Heart right ventricle (tissue), 16 donors: ENCODE results near the gene GIMD1. TPM values are rescaled to one million over a fixed set of nuclear protein-coding genes. Genes with fewer than 3 reads are reported as not detected.
"Not testable (repeated sequence)": the region's sequence is repeated elsewhere in the genome, so short reads cannot be mapped to it uniquely, and the experiment has no call there.

Source experiments
- ATAC-seq, 8 donors: fragments of 200-7000 bp; cut with Tn5 transposase; one replicate each; pipeline ENCODE4 v1.9.1; 2020; ENCODE audit warnings: mild to moderate bottlenecking in 8 of 8, moderate library complexity in 8 of 8, moderate number of reproducible peaks in 1 of 8
- DNase-seq, 2 donors: peaks; one replicate each; pipeline ENCODE4 v3.0.0-alpha.2; 2020
- H3K27ac ChIP-seq, 10 donors: fragments of 200-600 bp; sonication (generic) in 2 of 10; one replicate each; pipeline versions ENCODE4 v1.5.0 to v1.8.0; 2020 to 2022; ENCODE audit warnings: mild to moderate bottlenecking in 3 of 10
- H3K27me3 ChIP-seq, 7 donors: fragments of 200-600 bp; one replicate each; pipeline ENCODE4 v1.8.0; 2021 to 2022; ENCODE audit warnings: mild to moderate bottlenecking in 2 of 7
- H3K36me3 ChIP-seq, 9 donors: fragments of 200-600 bp; sonication (generic) in 1 of 9; one replicate each; pipeline versions ENCODE4 v1.5.0 to v1.8.0; 2020 to 2022; ENCODE audit warnings: mild to moderate bottlenecking in 2 of 9
- H3K4me1 ChIP-seq, 9 donors: fragments of 200-600 bp; sonication (generic) in 1 of 9; one replicate each; pipeline versions ENCODE4 v1.5.0 to v1.8.0; 2020 to 2022; ENCODE audit warnings: mild to moderate bottlenecking in 4 of 9
- H3K4me3 ChIP-seq, 10 donors: fragments of 200-600 bp; sonication (generic) in 2 of 10; one replicate each; pipeline versions ENCODE4 v1.5.0 to v1.8.0; 2020 to 2022; ENCODE audit warnings: mild to moderate bottlenecking in 7 of 10, moderate library complexity in 2 of 10
- H3K9me3 ChIP-seq, 11 donors: fragments of 200-600 bp in 10 of 11; sonication (generic) in 2 of 11; one replicate each; pipeline versions ENCODE4 v1.5.0 to v1.8.0; 2013 to 2022; ENCODE audit warnings: mild to moderate bottlenecking in 2 of 11, control low read depth in 1 of 11, moderate library complexity in 1 of 11
- CTCF ChIP-seq, 9 donors: fragments of 200-600 bp; sonication (generic) in 2 of 9; IDR thresholded peaks; one replicate each; pipeline versions ENCODE4 v1.5.0 to v1.8.0; 2021 to 2022; ENCODE audit warnings: antibody characterized with exemption in 9 of 9, mild to moderate bottlenecking in 5 of 9, moderate library complexity in 1 of 9
- WGBS, 2 donors: extraction: QIAGEN DNeasy Blood & Tissue Kit; methylation state at CpG; one replicate each; pipeline ENCODE4 v1.1.7; 2013; ENCODE audit warnings: inconsistent platforms in 1 of 2; 5-methylcytosine and 5-hydroxymethylcytosine counted together
- intact Hi-C, 10 donors: fragments of 100-400 bp; cut with DNase I; formaldehyde crosslinking; loops; one replicate each; pipeline versions ENCODE4 v1.11.1 to v1.14.2; 2022
- long read RNA-seq, 3 donors: library from polyadenylated mRNA; unstranded; transcript quantifications; one replicate each; pipeline ENCODE4 v2.0.0, GENCODE V29; 2020 to 2021
- polyA plus RNA-seq, 2 donors: library from polyadenylated mRNA; stranded (reverse); fragments of 200-250 nt; gene quantifications; one replicate each; pipeline ENCODE4 v1.2.3, GENCODE V29; 2013
- total RNA-seq, 10 donors: library from RNA; stranded (reverse); fragmentation: NEBNext Ultra II Directional in 3 of 10; extraction: Animal tissue kit (Norgen Biotek cat#: 25700) in 3 of 10; gene quantifications; one replicate each; pipeline versions ENCODE4 v1.2.1 to v1.2.4, GENCODE V29; 2021 to 2023
- donor health status: Arrhythmogenic right ventricular cardiomyopathy.
- donor health status: ischemic (EF 13 %, LVEDD 7.1; RV severe dilation, severe dysfunction).
- donor health status: healthy with polysubstance abuse.
- donor health status: DM: no; HTN: yes; CAD: no.
- donor health status: DM: no; HTN: no; CAD: no.
- donor health status: ischemic (EF 25% LVEDD 6.9; RV normal size, moderate dysfunction).
- donor health status: ischemic (EF 25% LVEDD 5.7; RV mildly dilated, moderate dysfunction).
- donor health status: healthy.
- donor health status: DM: yes; HTN: yes; CAD: no.
- donor health status: Ischemic cardiomyopathy.
- donor health status: ischemic (EF 35%, LVEDD 5.7; RV mildly dilated, moderate dysfunction).
- donor health status: nonischemic (EF 11% LVEDD 7.7; RV severe dilation, severe dysfunction).
- donor health status: DM: yes; HTN: yes; CAD: no.
- donor health status: PGD.
- donor health status: ischemic (EF 29% LVEDD 5.4; RV normal size, mild dysfunction).
- donor health status: nonischemic (EF 23%, LVEDD 6.1; RV moderate dilation, normal function).

Gene GIMD1
- total RNA-seq, result not detected
- not detected for polyA plus RNA-seq
- long read RNA-seq, donor 1, result 0 reads
- long read RNA-seq, donor 2, result 0 reads
- long read RNA-seq, donor 3, result 0 reads

GRCh38 chr4:106368678-106369077, at the start of gene GIMD1:
TSS of gene GIMD1 (minus strand) at chr4:106368778. CDS start at chr4:106367435, 1,343 bp downstream.
- TF ChIP-seq CTCF (IDR thresholded peaks at IDR 0.05), result no peak
- Histone ChIP-seq H3K4me1 (peaks cover 2 to 30% (median 15%) of the 10 kb centered on the region in 9 donors), H3K27me3 (peaks cover 0 to 15% (median 0%) of the 10 kb centered on the region in 7 donors), H3K36me3 (no peaks in the 10 kb centered on the region), H3K4me3 (no peak within 1 kb of the TSS), H3K9me3 (no peaks in the 10 kb centered on the region), H3K27ac (no peak within 1 kb of the TSS)
- intact Hi-C loops, result loop anchor here in 7 of 10 donors (1.0 to 10.0 kb wide), 4 partner anchors 51 to 1366 kb away; partner anchors contain the start of genes AIMP1 (in 1 of the 7) and TBCK (in 1 of the 7)
- 81 to 87% methylated on average over 5 of the region's 5 CpGs for WGBS, 2 donors
- ATAC-seq, result no peak
- no peak for DNase-seq

GRCh38 chr4:106414366-106414765, 45.8 kb upstream of the GIMD1 start:
- DNase-seq (no peak), ATAC-seq (no peak)
- intact Hi-C loops, result no loop called here
- no peaks in the 10 kb centered on the region for H3K9me3 ChIP-seq
- H3K4me3 ChIP-seq, result no peak overlapping the region
- peaks cover 0 to 5% (median 0%) of the 10 kb centered on the region in 7 donors for H3K27me3 ChIP-seq
- H3K27ac ChIP-seq, result no peak overlapping the region
- H3K4me1 ChIP-seq, result no peaks in the 10 kb centered on the region
- H3K36me3 ChIP-seq, result no peaks in the 10 kb centered on the region
- TF ChIP-seq CTCF (IDR thresholded peaks at IDR 0.05), result no peak

GRCh38 chr4:106409901-106410889, 41.6 kb upstream of the GIMD1 start:
- Histone ChIP-seq H3K4me3 (no peak overlapping the region), H3K27me3 (no peaks in the 10 kb centered on the region), H3K27ac (no peak overlapping the region), H3K36me3 (no peaks in the 10 kb centered on the region), H3K4me1 (no peaks in the 10 kb centered on the region), H3K9me3 (no peaks in the 10 kb centered on the region)
- ATAC-seq (no peak), DNase-seq (no peak)
- no peak for TF ChIP-seq CTCF (IDR thresholded peaks at IDR 0.05)
- WGBS, 2 donors, result 85 to 90% methylated on average over 15 of the region's 15 CpGs
- intact Hi-C loops, result no loop called here

- DNase-seq, H3K4me3 ChIP-seq, H3K9me3 ChIP-seq, H3K4me1 ChIP-seq, intact Hi-C loops, H3K27ac ChIP-seq, ATAC-seq, H3K27me3 ChIP-seq, H3K36me3 ChIP-seq: not testable (repeated sequence)
- WGBS, 2 donors, result 57 to 63% methylated on average over 3 of the region's 3 CpGs
Observed at GRCh38 chr4:106408004-106408403, 39.4 kb upstream of the GIMD1 start.
